VCaP (cell line): ENCODE data around the gene ITGB8.

ENCODE experiments used
- H3K27ac ChIP-seq: fragments of 450-650 bp; 2 replicates; pipeline ENCODE4 v1.5.1; 2017
- TF ChIP-seq, protein P1 (sequence below): fragments of 450-650 bp; conservative IDR thresholded peaks from 2 replicates; pipeline ENCODE4 v1.5.1; 2017; ENCODE audit warnings: mild to moderate bottlenecking, moderate library complexity

ITGB8 gene

GRCh38 chr7:20450536-20450935 lies 119.8 kb downstream of the ITGB8 start:
- TF ChIP-seq, protein P1, sequence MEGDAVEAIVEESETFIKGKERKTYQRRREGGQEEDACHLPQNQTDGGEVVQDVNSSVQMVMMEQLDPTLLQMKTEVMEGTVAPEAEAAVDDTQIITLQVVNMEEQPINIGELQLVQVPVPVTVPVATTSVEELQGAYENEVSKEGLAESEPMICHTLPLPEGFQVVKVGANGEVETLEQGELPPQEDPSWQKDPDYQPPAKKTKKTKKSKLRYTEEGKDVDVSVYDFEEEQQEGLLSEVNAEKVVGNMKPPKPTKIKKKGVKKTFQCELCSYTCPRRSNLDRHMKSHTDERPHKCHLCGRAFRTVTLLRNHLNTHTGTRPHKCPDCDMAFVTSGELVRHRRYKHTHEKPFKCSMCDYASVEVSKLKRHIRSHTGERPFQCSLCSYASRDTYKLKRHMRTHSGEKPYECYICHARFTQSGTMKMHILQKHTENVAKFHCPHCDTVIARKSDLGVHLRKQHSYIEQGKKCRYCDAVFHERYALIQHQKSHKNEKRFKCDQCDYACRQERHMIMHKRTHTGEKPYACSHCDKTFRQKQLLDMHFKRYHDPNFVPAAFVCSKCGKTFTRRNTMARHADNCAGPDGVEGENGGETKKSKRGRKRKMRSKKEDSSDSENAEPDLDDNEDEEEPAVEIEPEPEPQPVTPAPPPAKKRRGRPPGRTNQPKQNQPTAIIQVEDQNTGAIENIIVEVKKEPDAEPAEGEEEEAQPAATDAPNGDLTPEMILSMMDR: no peak

DNA sequence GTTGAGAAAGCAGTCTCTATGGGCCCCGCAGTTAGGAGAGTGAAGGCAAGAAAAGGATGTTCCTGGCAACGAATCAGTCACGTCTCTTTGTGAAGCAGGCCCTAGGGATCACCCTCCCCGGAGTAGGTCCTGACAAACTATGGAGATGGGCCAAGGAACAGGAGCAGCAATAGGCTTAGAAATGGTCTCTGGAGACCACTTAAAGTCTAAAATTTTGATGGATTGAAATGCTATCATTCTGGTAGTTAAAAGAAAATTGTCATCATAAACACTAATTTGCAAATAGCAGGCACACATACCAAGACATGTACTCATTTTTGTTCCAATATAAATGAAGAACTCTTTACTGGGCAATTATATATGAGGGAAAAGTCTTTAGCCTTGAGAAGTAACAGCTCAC lies 123.5 kb downstream of the ITGB8 start:
- TF ChIP-seq, protein P1: no peak
- no peak overlapping the region for H3K27ac ChIP-seq

More at GRCh38 chr7:20450536-20450935, 119.8 kb downstream of the ITGB8 start:
- no peak overlapping the region for H3K27ac ChIP-seq

- TF ChIP-seq, protein P1: no peak
- H3K27ac ChIP-seq: no peak overlapping the region
These were observed 126.0 kb downstream of the ITGB8 start for GRCh38 chr7:20456701-20457100.

DNA sequence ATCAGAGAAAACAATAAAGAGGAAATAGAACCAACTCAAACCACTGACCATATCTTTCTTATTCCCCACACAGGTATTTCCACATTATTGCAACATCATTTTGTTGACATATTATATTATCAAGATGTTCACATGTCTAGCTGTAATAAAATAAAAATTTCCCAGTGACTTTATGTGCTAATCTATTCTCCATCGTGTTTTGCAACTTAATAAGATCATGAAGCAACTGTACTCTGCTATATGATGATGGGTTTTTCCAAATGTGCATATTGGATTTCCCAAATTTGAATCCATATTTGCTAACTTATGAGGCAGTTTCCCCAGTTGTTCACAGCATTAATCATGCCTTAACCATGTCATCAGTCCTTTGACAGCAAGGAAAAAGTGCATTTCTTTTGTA lies 127.8 kb downstream of the ITGB8 start:
- H3K27ac ChIP-seq: no peak overlapping the region
- TF ChIP-seq, protein P1: no peak

DNA sequence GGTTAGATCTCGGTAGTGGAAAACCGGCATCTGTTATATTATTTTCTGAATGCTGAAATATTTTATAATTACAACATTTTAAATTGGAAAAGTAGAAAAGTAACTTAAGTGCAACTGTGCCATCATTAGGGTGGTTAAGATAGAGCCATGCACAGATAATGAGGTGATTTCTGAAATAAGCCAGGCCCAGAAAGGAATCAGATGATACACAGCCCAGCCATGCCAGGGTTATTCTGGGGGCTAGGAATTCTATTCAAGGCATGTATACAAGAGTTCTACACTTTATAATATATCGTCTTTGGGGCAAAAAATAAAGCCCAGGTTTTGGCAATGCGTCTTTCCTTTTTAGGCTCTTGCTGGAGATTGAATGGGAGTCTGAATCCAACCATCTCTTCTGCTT lies 128.7 kb downstream of the ITGB8 start:
- TF ChIP-seq, protein P1: no peak
- H3K27ac ChIP-seq: no peak overlapping the region

DNA sequence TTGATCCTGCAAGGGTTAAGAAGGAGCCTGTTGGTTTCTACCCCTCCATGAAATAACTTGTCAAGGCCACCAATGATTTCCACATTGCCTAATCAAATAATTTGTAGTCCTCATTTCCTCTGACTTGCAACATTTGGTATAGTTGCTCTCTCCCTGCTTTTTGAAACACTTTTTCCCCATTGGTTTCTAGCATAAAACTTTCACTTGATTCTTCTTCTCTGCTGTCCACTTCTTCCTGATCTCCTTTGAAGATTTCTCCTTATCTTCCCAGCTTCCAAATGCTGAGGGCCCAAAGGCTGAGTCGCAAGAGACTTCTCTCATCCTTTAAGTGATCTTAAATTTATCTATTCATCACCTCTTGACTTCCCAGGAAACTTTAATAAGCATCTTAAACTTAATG lies 134.2 kb downstream of the ITGB8 start:
- TF ChIP-seq, protein P1: no peak
- no peak overlapping the region for H3K27ac ChIP-seq
